HepG2 (cell line): Measurements from ENCODE around the gene RPS27L. TPM values are rescaled to one million over a fixed set of nuclear protein-coding genes. Genes with fewer than 3 reads are reported as not detected.

ENCODE experiments used
- ATAC-seq: fragments of 200-7000 bp; cut with Tn5 transposase; 3 replicates; pipeline ENCODE4 v1.9.1; 2020; ENCODE audit warnings: mild to moderate bottlenecking, moderate library complexity
- BruUV-seq: library from RNA; stranded (reverse); fragments of 400-500 nt; replicated peaks from 2 replicates; lab custom pipeline; 2021; lab: Mats Ljungman, UMichigan
- CTCF ChIA-PET: fragments of 300-600 bp; formaldehyde crosslinking; extraction: SDS; loops from one replicate; lab custom pipeline; 2021; ENCODE audit warnings: low total read pairs, inconsistent platforms, low intra/inter-chr PET ratio; lab: Yijun Ruan, JAX
- POLR2A ChIA-PET: fragments of 350-600 bp; sonication (Branson Sonifier 250); formaldehyde crosslinking; loops from one replicate; lab custom pipeline; 2020; ENCODE audit warnings: antibody characterized with exemption, inconsistent platforms; lab: Yijun Ruan, JAX
- DNase-seq: peaks from one replicate; pipeline ENCODE4 v3.0.0-alpha.2; 2015; ENCODE audit warnings: low spot score
- FAIRE-seq: peaks from 3 replicates; lab custom pipeline; 2011; peaks lifted over from hg19 to GRCh38; lab: Jason Lieb, UNC
- H2AFZ ChIP-seq: one replicate; pipeline ENCODE4 v1.6.1; 2011; ENCODE audit warnings: low read length, inconsistent platforms
- H3K27ac ChIP-seq: fragments of 300-600 bp; 3 replicates; pipeline ENCODE4 v1.8.0; 2011; ENCODE audit warnings: mixed run types, mild to moderate bottlenecking, mixed read lengths, low read length, inconsistent platforms; ENCODE audit not compliant: insufficient read depth; ENCODE audit errors: extremely low read length
- H3K27me3 ChIP-seq, 2 experiments: fragments of 200-600 bp in 1 of 2; 2 replicates in 1 of 2; 3 replicates in 1 of 2; pipeline versions ENCODE4 v1.6.0 to v1.8.0; 2011; ENCODE audit warnings: low read length in 2 of 2, mild to moderate bottlenecking in 2 of 2, moderate library complexity in 2 of 2, inconsistent platforms in 1 of 2; ENCODE audit not compliant: insufficient read depth in 2 of 2, control insufficient read depth in 1 of 2
- H3K36me3 ChIP-seq, 2 experiments: fragments of 200-600 bp in 1 of 2; replicated peaks in 1 of 2; 2 replicates in 1 of 2; 3 replicates in 1 of 2; pipeline versions ENCODE4 v1.5.1 to v1.8.0; 2011; ENCODE audit warnings: low read length in 2 of 2, inconsistent platforms in 1 of 2; ENCODE audit not compliant: insufficient read depth in 2 of 2, control insufficient read depth in 1 of 2
- H3K4me1 ChIP-seq: 2 replicates; pipeline ENCODE4 v1.5.1; 2012; ENCODE audit warnings: low read length, inconsistent platforms; ENCODE audit not compliant: insufficient read depth
- H3K4me2 ChIP-seq: 2 replicates; pipeline ENCODE4 v1.6.0; 2011; ENCODE audit warnings: low read depth, low read length, inconsistent platforms
- H3K4me3 ChIP-seq, 3 experiments: fragments of 200-600 bp in 1 of 3; sonication (generic), shearing (Covaris generic) in 1 of 3; replicated peaks in 1 of 3; 2 replicates each; pipeline ENCODE4 v1.5.1; 2011 to 2016; ENCODE audit warnings: low read length in 3 of 3, inconsistent platforms in 2 of 3, low read depth in 2 of 3, mild to moderate bottlenecking in 2 of 3, control low read depth in 1 of 3, mixed read lengths in 1 of 3; ENCODE audit not compliant: insufficient read depth in 1 of 3
- H3K79me2 ChIP-seq: one replicate; pipeline ENCODE4 v1.6.1; 2011; ENCODE audit warnings: low read length, inconsistent platforms; ENCODE audit not compliant: insufficient read depth
- H3K9ac ChIP-seq: 2 replicates; pipeline ENCODE4 v1.6.0; 2011; ENCODE audit warnings: mild to moderate bottlenecking, low read depth, low read length, inconsistent platforms; ENCODE audit not compliant: insufficient read depth
- H3K9me3 ChIP-seq: 2 replicates; pipeline ENCODE4 v1.5.1; 2012; ENCODE audit warnings: mild to moderate bottlenecking, low read length
- H4K20me1 ChIP-seq: 2 replicates; pipeline ENCODE4 v1.6.0; 2011; ENCODE audit warnings: inconsistent platforms, mild to moderate bottlenecking, low read length, moderate library complexity; ENCODE audit not compliant: insufficient read depth
- ATF7-NPFF ChIP-seq: sonication (generic); formaldehyde crosslinking; IDR thresholded peaks from 2 replicates; pipeline ENCODE4 v1.8.1; 2023; ENCODE audit warnings: mild to moderate bottlenecking, low read depth, missing genetic modification reagents, moderate library complexity
- CREB1 ChIP-seq, 2 experiments: fragments of 450-650 bp in 1 of 2; IDR thresholded peaks; 2 replicates each; pipeline ENCODE4 v1.6.1; 2016 to 2017; ENCODE audit warnings: control low read depth in 1 of 2, mild to moderate bottlenecking in 1 of 2, missing compliant biosample characterization in 1 of 2, missing genetic modification characterization in 1 of 2
- DNMT1 ChIP-seq: sonication (generic); formaldehyde crosslinking; IDR thresholded peaks from 2 replicates; pipeline ENCODE4 v1.5.1; 2020; ENCODE audit warnings: mild to moderate bottlenecking, missing genetic modification reagents
- NFATC3 ChIP-seq: sonication (generic); formaldehyde crosslinking; IDR thresholded peaks from 2 replicates; pipeline ENCODE4 v1.5.1; 2020; ENCODE audit warnings: mild to moderate bottlenecking, missing genetic modification reagents
- PHF20 ChIP-seq: sonication (generic); formaldehyde crosslinking; IDR thresholded peaks from 2 replicates; pipeline ENCODE4 v1.5.0; 2020; ENCODE audit warnings: mild to moderate bottlenecking, missing genetic modification reagents
- PHF21A ChIP-seq: sonication (generic); formaldehyde crosslinking; IDR thresholded peaks from 2 replicates; pipeline ENCODE4 v1.5.0; 2020; ENCODE audit warnings: mild to moderate bottlenecking, missing genetic modification reagents
- RELA ChIP-seq: sonication (generic); formaldehyde crosslinking; IDR thresholded peaks from 2 replicates; pipeline ENCODE4 v1.4.0; 2020; ENCODE audit warnings: missing genetic modification reagents
- RFX1 ChIP-seq: fragments of 450-650 bp; IDR thresholded peaks from 2 replicates; pipeline ENCODE4 v1.6.1; 2017
- SP5 ChIP-seq: IDR thresholded peaks from 2 replicates; pipeline ENCODE4 v1.6.1; 2016; ENCODE audit warnings: low read depth, borderline replicate concordance
- THAP11 ChIP-seq: IDR thresholded peaks from 2 replicates; pipeline ENCODE4 v1.6.1; 2016; ENCODE audit warnings: missing biosample characterization, missing genetic modification reagents
- TOE1 ChIP-seq: sonication (generic); formaldehyde crosslinking; IDR thresholded peaks from 2 replicates; pipeline ENCODE4 v1.4.0; 2020; ENCODE audit warnings: mild to moderate bottlenecking, missing genetic modification reagents
- TSC22D2 ChIP-seq: sonication (generic); formaldehyde crosslinking; IDR thresholded peaks from 2 replicates; pipeline ENCODE4 v1.5.1; 2020; ENCODE audit warnings: missing genetic modification reagents, mild to moderate bottlenecking, borderline replicate concordance
- ZNF24 ChIP-seq: fragments of 450-650 bp; IDR thresholded peaks from 2 replicates; pipeline ENCODE4 v1.6.1; 2017; ENCODE audit warnings: antibody characterized with exemption, mild to moderate bottlenecking
- ZNF446 ChIP-seq: sonication (generic); formaldehyde crosslinking; IDR thresholded peaks from 2 replicates; pipeline ENCODE4 v1.5.0; 2020; ENCODE audit warnings: mild to moderate bottlenecking, missing genetic modification reagents
- WGBS: methylation state at CpG from one replicate; pipeline ENCODE4 v1.1.6; 2017; ENCODE audit warnings: low lambda C conversion rate; 5-methylcytosine and 5-hydroxymethylcytosine counted together
- in situ Hi-C: cut with HindIII; loops from 2 replicates; pipeline ENCODE4 v1.10.0; 2017; ENCODE audit warnings: low pct_unique_long_range_greater_than_20kb; ENCODE audit not compliant: extremely low pct_ligation_motif_present
- intact Hi-C: fragments of 100-400 bp; cut with micrococcal nuclease; formaldehyde crosslinking; loops from one replicate; pipeline ENCODE4 v1.10.0; 2022; ENCODE audit not compliant: unreplicated experiment
- polyA plus RNA-seq, 8 experiments: library from polyadenylated mRNA; depleted of rRNA in 3 of 8; stranded (reverse) in 7 of 8; unstranded in 1 of 8; fragments of >200 nt; fragmentation: Illumina TruSeq in 4 of 8; extraction: Trizol in 4 of 8; gene quantifications; 2 replicates each; pipeline versions ENCODE4 v1.2.1 to v1.2.3, GENCODE V29; 2011 to 2016; ENCODE audit warnings: low read depth in 4 of 8, missing spikeins in 1 of 8, mixed read lengths in 1 of 8; ENCODE audit not compliant: insufficient read depth in 1 of 8
- total RNA-seq, 5 experiments: library from RNA; depleted of rRNA; stranded (reverse); fragments of >200 nt; fragmentation: Illumina TruSeq; extraction: Trizol; gene quantifications; 2 replicates each; pipeline ENCODE4 v1.2.3, GENCODE V29; 2016; ENCODE audit warnings: low read depth in 1 of 5

Gene RPS27L
- total and polyA plus RNA-seq, 2 of the 13 experiments (the other 11 are each of a cell fraction or from before 2014, with no cell fraction given), result 231 to 433 TPM

GRCh38 chr15:63163217-63163616 is 5.9 kb upstream of the RPS27L start:
- no peak overlapping the region for H3K4me3 ChIP-seq
- no peaks in the 10 kb centered on the region for H4K20me1 ChIP-seq
- ATAC-seq, result no peak
- peaks cover 19% of the 10 kb centered on the region for H3K4me1 ChIP-seq
- H3K36me3 ChIP-seq, result no peaks in the 10 kb centered on the region
- in situ Hi-C loops, result loop anchor here (25.0 kb wide), 1 partner anchor 249 kb away; no protein-coding TSS in a partner anchor
- H3K27ac ChIP-seq, result no peak overlapping the region
- CTCF ChIA-PET, result no interaction called here
- H3K27me3 ChIP-seq, result no peaks in the 10 kb centered on the region
- FAIRE-seq, result no peak
- intact Hi-C loops, result no loop called here
- H3K79me2 ChIP-seq, result no peaks in the 10 kb centered on the region
- H3K4me2 ChIP-seq, result no peak overlapping the region
- no TSS peak for BruUV-seq
- no peaks in the 10 kb centered on the region for H3K9me3 ChIP-seq
- TF ChIP-seq TSC22D2 (CRISPR knock-in tag) (no peak), TOE1 (CRISPR knock-in tag) (no peak), DNMT1 (no peak), RELA (CRISPR knock-in tag) (no peak), ZNF24 (no peak), ZNF446 (no peak), THAP11 (CRISPR knock-in tag) (no peak), NFATC3 (CRISPR knock-in tag) (no peak), PHF21A (CRISPR knock-in tag) (no peak), PHF20 (CRISPR knock-in tag) (no peak), RFX1 (no peak), ATF7-NPFF (no peak), CREB1 (IDR thresholded peaks at IDR 0.05) (no peak), CREB1 (CRISPR knock-in tag; IDR thresholded peaks at IDR 0.05) (no peak), SP5 (CRISPR knock-in tag) (no peak)
- POLR2A ChIA-PET, result no interaction called here
- 75% methylated on average over 2 of the region's 4 CpGs for WGBS
- DNase-seq, result no peak
- no peak overlapping the region for H2AFZ ChIP-seq
- no peak overlapping the region for H3K9ac ChIP-seq
